Small intestine (tissue), 7 donors: ENCODE measurements around the gene DEF6. TPM values are rescaled to one million over a fixed set of nuclear protein-coding genes. Genes with fewer than 3 reads are reported as not detected.
A peak's percentile ranks its signal among the peaks of the same experiment; 100 is the strongest.

Experiments
- DNase-seq, 2 donors: peaks; one replicate each; pipeline versions ENCODE4 v3.0.0 to v3.0.0-alpha.2; 2013
- FAIRE-seq: peaks from 2 replicates; lab custom pipeline; 2012; peaks lifted over from hg19 to GRCh38; lab: Jason Lieb, UNC
- H3K27ac ChIP-seq, 3 donors: one replicate each; pipeline ENCODE4 v1.5.1; 2013; ENCODE audit warnings: low read length in 2 of 3, mild to moderate bottlenecking in 2 of 3, control low read depth in 1 of 3, inconsistent platforms in 1 of 3, low read depth in 1 of 3, moderate library complexity in 1 of 3
- H3K27me3 ChIP-seq, 3 donors: one replicate each; pipeline ENCODE4 v1.6.1; 2013; ENCODE audit warnings: low read length in 3 of 3, inconsistent platforms in 1 of 3; ENCODE audit not compliant: control insufficient read depth in 3 of 3, insufficient read depth in 3 of 3
- H3K36me3 ChIP-seq, 3 donors: one replicate each; pipeline ENCODE4 v1.6.1; 2013; ENCODE audit warnings: low read length in 3 of 3, inconsistent platforms in 1 of 3, low read depth in 1 of 3, mild to moderate bottlenecking in 1 of 3, moderate library complexity in 1 of 3; ENCODE audit not compliant: control insufficient read depth in 3 of 3, insufficient read depth in 2 of 3
- H3K4me1 ChIP-seq, 3 donors: one replicate each; pipeline ENCODE4 v1.6.1; 2013; ENCODE audit warnings: low read length in 2 of 3, inconsistent platforms in 1 of 3, low read depth in 1 of 3, mild to moderate bottlenecking in 1 of 3, moderate library complexity in 1 of 3; ENCODE audit not compliant: control insufficient read depth in 3 of 3, insufficient read depth in 2 of 3
- H3K4me3 ChIP-seq, 3 donors: one replicate each; pipeline ENCODE4 v1.5.1; 2013; ENCODE audit warnings: low read length in 3 of 3, control low read depth in 1 of 3, inconsistent platforms in 1 of 3, low read depth in 1 of 3, mild to moderate bottlenecking in 1 of 3, moderate library complexity in 1 of 3
- H3K9me3 ChIP-seq, 2 donors: one replicate each; pipeline ENCODE4 v1.6.1; 2013; ENCODE audit warnings: low read depth in 1 of 2, low read length in 1 of 2; ENCODE audit not compliant: control insufficient read depth in 2 of 2, insufficient read depth in 1 of 2
- WGBS, 3 donors: extraction: QIAGEN DNeasy Blood & Tissue Kit; methylation state at CpG; one replicate each; pipeline ENCODE4 v1.1.7; 2013; 5-methylcytosine and 5-hydroxymethylcytosine counted together
- polyA plus RNA-seq, 4 donors: library from polyadenylated mRNA; stranded (reverse) in 3 of 4; unstranded in 1 of 4; fragments of 200-250 nt in 3 of 4; fragments of 120-200 nt in 1 of 4; gene quantifications; one replicate each; pipeline versions ENCODE4 v1.2.1 to v1.2.3, GENCODE V29; 2013
- donor health status: healthy with polysubstance abuse.
- donor health status: control.
- donor health status: control.
- donor health status: Bipolar disorder and iron deficiency.
- donor health status: healthy.

Gene DEF6
- polyA plus RNA-seq, 4 donors, result 4.7 to 16.2 (median 12.3) TPM

- Histone ChIP-seq H3K27ac (peak overlapping the region; percentile 24 to 56 (median 27)), H3K27me3 (no peaks in the 10 kb centered on the region), H3K4me3 (no peak overlapping the region), H3K9me3 (no peaks in the 10 kb centered on the region), H3K4me1 (peaks cover 11 to 24% (median 22%) of the 10 kb centered on the region in 3 donors), H3K36me3 (peaks cover 0 to 17% (median 3%) of the 10 kb centered on the region in 3 donors)
- peak; percentile 28 to 30 for DNase-seq
- FAIRE-seq, result no peak
- WGBS, 3 donors, result 61 to 81% (median 75%) methylated on average over 9 of the region's 9 CpGs
These were observed 73.3 kb downstream of the DEF6 start for GRCh38 chr6:35370785-35371493.

Other genes with a start within 250 kb of the DEF6 start
- gene TCP11, start 156.5 kb upstream of the DEF6 start, polyA plus RNA-seq, result under 1 TPM in 1 of 4 donors, not detected in 3; 0.03 TPM
- gene SCUBE3, start 83.9 kb upstream of the DEF6 start, polyA plus RNA-seq, result 1 to 10 TPM in 1 of 4 donors, under 1 TPM in 1, not detected in 2; 0.12 to 3.0 TPM
- gene ZNF76, start 38.1 kb upstream of the DEF6 start, polyA plus RNA-seq, result 10 to 100 TPM; 16.2 to 33.9 (median 24.4) TPM
- 10 to 100 TPM in 3 of 4 donors, 1 to 10 TPM in 1; 7.8 to 29.4 (median 13.8) TPM for gene PPARD, start 44.7 kb downstream of the DEF6 start, polyA plus RNA-seq
- gene FANCE, start 154.5 kb downstream of the DEF6 start, polyA plus RNA-seq, result 10 to 100 TPM in 1 of 4 donors, 1 to 10 TPM in 3; 1.6 to 10.3 (median 3.1) TPM
- 1,000 to 10,000 TPM in 3 of 4 donors, 100 to 1,000 TPM in 1; 724 to 2,603 (median 2,051) TPM for gene RPL10A, start 170.6 kb downstream of the DEF6 start, polyA plus RNA-seq
- gene TEAD3, start 199.3 kb downstream of the DEF6 start, polyA plus RNA-seq, result 10 to 100 TPM; 13.4 to 35.6 (median 19.0) TPM
- under 1 TPM in 1 of 4 donors, not detected in 3; 0.72 TPM for gene TULP1, start 215.1 kb downstream of the DEF6 start, polyA plus RNA-seq